Activated naive CD4-positive, alpha-beta T cell treated with anti-CD3 and anti-CD28 coated beads, Interleukin-2, amount 10 ng/mL, durations not matched to agents 7 days and 5 days (primary cell): Measurements from ENCODE around the gene GEMIN7.
"Not testable (repeated sequence)": the region's sequence is repeated elsewhere in the genome, so short reads cannot be mapped to it uniquely, and the experiment has no call there.

Experiments used
- CTCF ChIA-PET: fragments of 350-600 bp; sonication (Branson Sonifier 250); formaldehyde crosslinking; loops from one replicate; lab custom pipeline; 2021; ENCODE audit warnings: antibody characterized with exemption; lab: Charles Lee
- DNase-seq: peaks from one replicate; pipeline ENCODE4 v3.0.0-alpha.2; 2020
- H3K27ac Mint-ChIP-seq: one replicate; pipeline ENCODE4 v1.8.0; 2021; ENCODE audit warnings: mild to moderate bottlenecking, moderate library complexity, mixed read lengths
- H3K27me3 Mint-ChIP-seq: one replicate; pipeline ENCODE4 v1.8.0; 2021; ENCODE audit warnings: mild to moderate bottlenecking, mixed read lengths
- H3K36me3 Mint-ChIP-seq: one replicate; pipeline ENCODE4 v1.8.0; 2021; ENCODE audit warnings: mixed read lengths
- H3K4me1 Mint-ChIP-seq: one replicate; pipeline ENCODE4 v1.8.0; 2021; ENCODE audit warnings: mixed read lengths
- H3K4me3 Mint-ChIP-seq: one replicate; pipeline ENCODE4 v1.8.0; 2021; ENCODE audit warnings: mild to moderate bottlenecking, moderate library complexity, mixed read lengths
- H3K9me3 Mint-ChIP-seq: one replicate; pipeline ENCODE4 v1.8.0; 2021; ENCODE audit warnings: mixed read lengths

The GEMIN7 gene

GRCh38 chr19:45114116-45114515 lies 35.1 kb downstream of the GEMIN7 start:
- no peak for DNase-seq
- Mint-ChIP-seq H3K4me3 (no peak overlapping the region), H3K4me1 (peaks cover 40% of the 10 kb centered on the region), H3K9me3 (no peaks in the 10 kb centered on the region), H3K27me3 (no peaks in the 10 kb centered on the region), H3K27ac (no peak overlapping the region), H3K36me3 (no peaks in the 10 kb centered on the region)
- CTCF ChIA-PET = no interaction called here

GRCh38 chr19:45115809-45116615 lies 37.0 kb downstream of the GEMIN7 start:
- no peaks in the 10 kb centered on the region for H3K36me3 Mint-ChIP-seq
- H3K27me3 Mint-ChIP-seq = no peaks in the 10 kb centered on the region
- peaks cover 56% of the 10 kb centered on the region for H3K4me1 Mint-ChIP-seq
- no peak overlapping the region for H3K4me3 Mint-ChIP-seq
- no peaks in the 10 kb centered on the region for H3K9me3 Mint-ChIP-seq
- H3K27ac Mint-ChIP-seq = no peak overlapping the region
- CTCF ChIA-PET = interaction anchor here (1.2 kb wide), 1 partner anchor 9 kb away, joined by 4 read pairs; no protein-coding TSS in a partner anchor
- DNase-seq = no peak

- DNase-seq = peak; percentile 62
- H3K9me3 Mint-ChIP-seq = no peaks in the 10 kb centered on the region
- H3K36me3 Mint-ChIP-seq = no peaks in the 10 kb centered on the region
- H3K4me3 Mint-ChIP-seq = no peak overlapping the region
- peak overlapping the region; percentile 82 for H3K27ac Mint-ChIP-seq
- no peaks in the 10 kb centered on the region for H3K27me3 Mint-ChIP-seq
- peaks cover 66% of the 10 kb centered on the region for H3K4me1 Mint-ChIP-seq
- CTCF ChIA-PET = interaction anchor here (1.2 kb wide), 1 partner anchor 8 kb away, joined by 4 read pairs; no protein-coding TSS in a partner anchor
Observed at GRCh38 chr19:45117167-45117594, 38.1 kb downstream of the GEMIN7 start.

GRCh38 chr19:45117671-45118070 lies 38.6 kb downstream of the GEMIN7 start:
- peaks cover 69% of the 10 kb centered on the region for H3K4me1 Mint-ChIP-seq
- no peaks in the 10 kb centered on the region for H3K36me3 Mint-ChIP-seq
- H3K27ac Mint-ChIP-seq = peak overlapping the region; percentile 58
- no peak overlapping the region for H3K4me3 Mint-ChIP-seq
- DNase-seq = no peak
- H3K27me3 Mint-ChIP-seq = no peaks in the 10 kb centered on the region
- CTCF ChIA-PET = interaction anchor here (1.2 to 1.3 kb wide), 2 partner anchors 8 to 31 kb away, joined by 4 read pairs; no protein-coding TSS in a partner anchor
- no peaks in the 10 kb centered on the region for H3K9me3 Mint-ChIP-seq

GRCh38 chr19:45118106-45118505 lies 39.0 kb downstream of the GEMIN7 start:
- Mint-ChIP-seq H3K36me3 (no peaks in the 10 kb centered on the region), H3K4me3 (no peak overlapping the region), H3K27ac (peak overlapping the region; percentile 58), H3K4me1 (peaks cover 69% of the 10 kb centered on the region), H3K9me3 (no peaks in the 10 kb centered on the region), H3K27me3 (no peaks in the 10 kb centered on the region)
- CTCF ChIA-PET = interaction anchor here (0.9 to 1.3 kb wide), 2 partner anchors 9 to 31 kb away, joined by 3 to 4 read pairs; no protein-coding TSS in a partner anchor
- DNase-seq = no peak

- CTCF ChIA-PET = interaction anchor here (0.6 to 1.3 kb wide), 3 partner anchors 9 to 69 kb away, joined by 3 to 4 read pairs (median 3); no protein-coding TSS in a partner anchor
- Mint-ChIP-seq H3K27ac (peak overlapping the region; percentile 74), H3K4me3 (peak overlapping the region; percentile 18), H3K4me1 (peaks cover 69% of the 10 kb centered on the region)
- not testable (repeated sequence) for H3K9me3 Mint-ChIP-seq, H3K36me3 Mint-ChIP-seq, DNase-seq, H3K27me3 Mint-ChIP-seq
Observed at GRCh38 chr19:45118591-45119355, 39.7 kb downstream of the GEMIN7 start.

GRCh38 chr19:45119582-45119981 lies 40.5 kb downstream of the GEMIN7 start:
- Mint-ChIP-seq H3K4me1 (peaks cover 71% of the 10 kb centered on the region), H3K27ac (peak overlapping the region; percentile 74), H3K27me3 (no peaks in the 10 kb centered on the region), H3K36me3 (no peaks in the 10 kb centered on the region), H3K9me3 (no peaks in the 10 kb centered on the region), H3K4me3 (no peak overlapping the region)
- DNase-seq = no peak
- CTCF ChIA-PET = no interaction called here

GRCh38 chr19:45121827-45122345 lies 42.8 kb downstream of the GEMIN7 start:
- Mint-ChIP-seq H3K27me3 (no peaks in the 10 kb centered on the region), H3K36me3 (no peaks in the 10 kb centered on the region), H3K4me1 (peaks cover 57% of the 10 kb centered on the region), H3K9me3 (no peaks in the 10 kb centered on the region), H3K27ac (no peak overlapping the region), H3K4me3 (no peak overlapping the region)
- no peak for DNase-seq
- CTCF ChIA-PET = no interaction called here

GRCh38 chr19:45122832-45123231 lies 43.8 kb downstream of the GEMIN7 start:
- Mint-ChIP-seq H3K4me3 (no peak overlapping the region), H3K4me1 (peaks cover 49% of the 10 kb centered on the region), H3K36me3 (no peaks in the 10 kb centered on the region), H3K27ac (no peak overlapping the region), H3K27me3 (no peaks in the 10 kb centered on the region), H3K9me3 (no peaks in the 10 kb centered on the region)
- no peak for DNase-seq
- CTCF ChIA-PET = no interaction called here

GRCh38 chr19:45123440-45123850 lies 44.4 kb downstream of the GEMIN7 start:
- peaks cover 43% of the 10 kb centered on the region for H3K4me1 Mint-ChIP-seq
- CTCF ChIA-PET = interaction anchor here (0.6 kb wide), 1 partner anchor 322 kb away, joined by 3 read pairs; no protein-coding TSS in a partner anchor
- H3K36me3 Mint-ChIP-seq = no peaks in the 10 kb centered on the region
- no peak overlapping the region for H3K27ac Mint-ChIP-seq
- H3K9me3 Mint-ChIP-seq = no peaks in the 10 kb centered on the region
- no peak overlapping the region for H3K4me3 Mint-ChIP-seq
- H3K27me3 Mint-ChIP-seq = no peaks in the 10 kb centered on the region
- no peak for DNase-seq

- Mint-ChIP-seq H3K4me3 (no peak overlapping the region), H3K4me1 (peaks cover 37% of the 10 kb centered on the region), H3K9me3 (no peaks in the 10 kb centered on the region), H3K27me3 (no peaks in the 10 kb centered on the region), H3K27ac (peak overlapping the region; percentile 33), H3K36me3 (no peaks in the 10 kb centered on the region)
- CTCF ChIA-PET = interaction anchor here (0.6 to 2.9 kb wide), 3 partner anchors 12 to 322 kb away, joined by 3 to 12 read pairs (median 4); no protein-coding TSS in a partner anchor
- DNase-seq = no peak
Observed at GRCh38 chr19:45124021-45124420, 45.0 kb downstream of the GEMIN7 start.

GRCh38 chr19:45125360-45125759 lies 46.3 kb downstream of the GEMIN7 start:
- Mint-ChIP-seq H3K9me3 (no peaks in the 10 kb centered on the region), H3K27ac (no peak overlapping the region), H3K27me3 (no peaks in the 10 kb centered on the region), H3K4me1 (peaks cover 26% of the 10 kb centered on the region), H3K4me3 (no peak overlapping the region), H3K36me3 (no peaks in the 10 kb centered on the region)
- no peak for DNase-seq
- CTCF ChIA-PET = interaction anchor here (0.6 to 2.9 kb wide), 11 partner anchors 8 to 1095 kb away, joined by 3 to 14 read pairs (median 4); partner anchors contain the start of gene PPP1R37

GRCh38 chr19:45125975-45126493 lies 47.0 kb downstream of the GEMIN7 start:
- H3K36me3 Mint-ChIP-seq = no peaks in the 10 kb centered on the region
- no peak overlapping the region for H3K4me3 Mint-ChIP-seq
- H3K4me1 Mint-ChIP-seq = peaks cover 20% of the 10 kb centered on the region
- H3K27ac Mint-ChIP-seq = no peak overlapping the region
- CTCF ChIA-PET = interaction anchor here (0.9 to 2.9 kb wide), 13 partner anchors 9 to 401 kb away, joined by 3 to 14 read pairs (median 4); partner anchors contain the start of gene PPP1R37
- H3K9me3 Mint-ChIP-seq = no peaks in the 10 kb centered on the region
- DNase-seq = peak; percentile 85
- no peaks in the 10 kb centered on the region for H3K27me3 Mint-ChIP-seq
